HepG2 (cell line): ENCODE results near the gene MRPL48. TPM values are rescaled to one million over a fixed set of nuclear protein-coding genes. Genes with fewer than 3 reads are reported as not detected.

Experiments used
- ATAC-seq: fragments of 200-7000 bp; cut with Tn5 transposase; 3 replicates; pipeline ENCODE4 v1.9.1; 2020; ENCODE audit warnings: mild to moderate bottlenecking, moderate library complexity
- BruUV-seq: library from RNA; stranded (reverse); fragments of 400-500 nt; replicated peaks from 2 replicates; lab custom pipeline; 2021; lab: Mats Ljungman, UMichigan
- CTCF ChIA-PET: fragments of 300-600 bp; formaldehyde crosslinking; extraction: SDS; loops from one replicate; lab custom pipeline; 2021; ENCODE audit warnings: low total read pairs, inconsistent platforms, low intra/inter-chr PET ratio; lab: Yijun Ruan, JAX
- POLR2A ChIA-PET: fragments of 350-600 bp; sonication (Branson Sonifier 250); formaldehyde crosslinking; loops from one replicate; lab custom pipeline; 2020; ENCODE audit warnings: antibody characterized with exemption, inconsistent platforms; lab: Yijun Ruan, JAX
- DNase-seq: peaks from one replicate; pipeline ENCODE4 v3.0.0-alpha.2; 2015; ENCODE audit warnings: low spot score
- FAIRE-seq: peaks from 3 replicates; lab custom pipeline; 2011; peaks lifted over from hg19 to GRCh38; lab: Jason Lieb, UNC
- H2AFZ ChIP-seq: one replicate; pipeline ENCODE4 v1.6.1; 2011; ENCODE audit warnings: low read length, inconsistent platforms
- H3K27ac ChIP-seq: fragments of 300-600 bp; 3 replicates; pipeline ENCODE4 v1.8.0; 2011; ENCODE audit warnings: mixed run types, mild to moderate bottlenecking, mixed read lengths, low read length, inconsistent platforms; ENCODE audit not compliant: insufficient read depth; ENCODE audit errors: extremely low read length
- H3K27me3 ChIP-seq, 2 experiments: fragments of 200-600 bp in 1 of 2; 2 replicates in 1 of 2; 3 replicates in 1 of 2; pipeline versions ENCODE4 v1.6.0 to v1.8.0; 2011; ENCODE audit warnings: low read length in 2 of 2, mild to moderate bottlenecking in 2 of 2, moderate library complexity in 2 of 2, inconsistent platforms in 1 of 2; ENCODE audit not compliant: insufficient read depth in 2 of 2, control insufficient read depth in 1 of 2
- H3K36me3 ChIP-seq, 2 experiments: fragments of 200-600 bp in 1 of 2; replicated peaks in 1 of 2; 2 replicates in 1 of 2; 3 replicates in 1 of 2; pipeline versions ENCODE4 v1.5.1 to v1.8.0; 2011; ENCODE audit warnings: low read length in 2 of 2, inconsistent platforms in 1 of 2; ENCODE audit not compliant: insufficient read depth in 2 of 2, control insufficient read depth in 1 of 2
- H3K4me1 ChIP-seq: 2 replicates; pipeline ENCODE4 v1.5.1; 2012; ENCODE audit warnings: low read length, inconsistent platforms; ENCODE audit not compliant: insufficient read depth
- H3K4me2 ChIP-seq: 2 replicates; pipeline ENCODE4 v1.6.0; 2011; ENCODE audit warnings: low read depth, low read length, inconsistent platforms
- H3K4me3 ChIP-seq, 3 experiments: fragments of 200-600 bp in 1 of 3; sonication (generic), shearing (Covaris generic) in 1 of 3; replicated peaks in 1 of 3; 2 replicates each; pipeline ENCODE4 v1.5.1; 2011 to 2016; ENCODE audit warnings: low read length in 3 of 3, inconsistent platforms in 2 of 3, low read depth in 2 of 3, mild to moderate bottlenecking in 2 of 3, control low read depth in 1 of 3, mixed read lengths in 1 of 3; ENCODE audit not compliant: insufficient read depth in 1 of 3
- H3K79me2 ChIP-seq: one replicate; pipeline ENCODE4 v1.6.1; 2011; ENCODE audit warnings: low read length, inconsistent platforms; ENCODE audit not compliant: insufficient read depth
- H3K9ac ChIP-seq: 2 replicates; pipeline ENCODE4 v1.6.0; 2011; ENCODE audit warnings: mild to moderate bottlenecking, low read depth, low read length, inconsistent platforms; ENCODE audit not compliant: insufficient read depth
- H3K9me3 ChIP-seq: 2 replicates; pipeline ENCODE4 v1.5.1; 2012; ENCODE audit warnings: mild to moderate bottlenecking, low read length
- H4K20me1 ChIP-seq: 2 replicates; pipeline ENCODE4 v1.6.0; 2011; ENCODE audit warnings: inconsistent platforms, mild to moderate bottlenecking, low read length, moderate library complexity; ENCODE audit not compliant: insufficient read depth
- DPF2 ChIP-seq: sonication (generic); formaldehyde crosslinking; IDR thresholded peaks from 2 replicates; pipeline ENCODE4 v1.4.0; 2020; ENCODE audit warnings: mild to moderate bottlenecking, low read depth, missing genetic modification reagents, borderline replicate concordance
- NCOR1 ChIP-seq: fragments of 200-600 bp; sonication (generic); IDR thresholded peaks from 2 replicates; pipeline ENCODE4 v1.7.0; 2017; ENCODE audit warnings: antibody characterized with exemption, low read length, borderline replicate concordance
- SOX6 ChIP-seq, 2 experiments: fragments of 450-650 bp in 1 of 2; sonication (generic) in 1 of 2; formaldehyde crosslinking in 1 of 2; IDR thresholded peaks; 2 replicates each; pipeline versions ENCODE4 v1.4.0 to v1.6.1; 2017 to 2020; ENCODE audit warnings: antibody characterized with exemption in 1 of 2, mild to moderate bottlenecking in 1 of 2, missing genetic modification reagents in 1 of 2
- ZNF616 ChIP-seq: sonication (generic); formaldehyde crosslinking; IDR thresholded peaks from 2 replicates; pipeline ENCODE4 v1.5.0; 2020; ENCODE audit warnings: low read depth, mild to moderate bottlenecking, missing genetic modification reagents
- ZNF629 ChIP-seq: sonication (generic); formaldehyde crosslinking; conservative IDR thresholded peaks from 2 replicates; pipeline ENCODE4 v1.5.0; 2020; ENCODE audit warnings: missing genetic modification reagents
- WGBS: methylation state at CpG from one replicate; pipeline ENCODE4 v1.1.6; 2017; ENCODE audit warnings: low lambda C conversion rate; 5-methylcytosine and 5-hydroxymethylcytosine counted together
- in situ Hi-C: cut with HindIII; loops from 2 replicates; pipeline ENCODE4 v1.10.0; 2017; ENCODE audit warnings: low pct_unique_long_range_greater_than_20kb; ENCODE audit not compliant: extremely low pct_ligation_motif_present
- intact Hi-C: fragments of 100-400 bp; cut with micrococcal nuclease; formaldehyde crosslinking; loops from one replicate; pipeline ENCODE4 v1.10.0; 2022; ENCODE audit not compliant: unreplicated experiment
- polyA plus RNA-seq, 8 experiments: library from polyadenylated mRNA; depleted of rRNA in 3 of 8; stranded (reverse) in 7 of 8; unstranded in 1 of 8; fragments of >200 nt; fragmentation: Illumina TruSeq in 4 of 8; extraction: Trizol in 4 of 8; gene quantifications; 2 replicates each; pipeline versions ENCODE4 v1.2.1 to v1.2.3, GENCODE V29; 2011 to 2016; ENCODE audit warnings: low read depth in 4 of 8, missing spikeins in 1 of 8, mixed read lengths in 1 of 8; ENCODE audit not compliant: insufficient read depth in 1 of 8
- total RNA-seq, 5 experiments: library from RNA; depleted of rRNA; stranded (reverse); fragments of >200 nt; fragmentation: Illumina TruSeq; extraction: Trizol; gene quantifications; 2 replicates each; pipeline ENCODE4 v1.2.3, GENCODE V29; 2016; ENCODE audit warnings: low read depth in 1 of 5

MRPL48 gene
- total and polyA plus RNA-seq, 2 of the 13 experiments (the other 11 are each of a cell fraction or from before 2014, with no cell fraction given), result 61.2 to 67.9 TPM

DNA sequence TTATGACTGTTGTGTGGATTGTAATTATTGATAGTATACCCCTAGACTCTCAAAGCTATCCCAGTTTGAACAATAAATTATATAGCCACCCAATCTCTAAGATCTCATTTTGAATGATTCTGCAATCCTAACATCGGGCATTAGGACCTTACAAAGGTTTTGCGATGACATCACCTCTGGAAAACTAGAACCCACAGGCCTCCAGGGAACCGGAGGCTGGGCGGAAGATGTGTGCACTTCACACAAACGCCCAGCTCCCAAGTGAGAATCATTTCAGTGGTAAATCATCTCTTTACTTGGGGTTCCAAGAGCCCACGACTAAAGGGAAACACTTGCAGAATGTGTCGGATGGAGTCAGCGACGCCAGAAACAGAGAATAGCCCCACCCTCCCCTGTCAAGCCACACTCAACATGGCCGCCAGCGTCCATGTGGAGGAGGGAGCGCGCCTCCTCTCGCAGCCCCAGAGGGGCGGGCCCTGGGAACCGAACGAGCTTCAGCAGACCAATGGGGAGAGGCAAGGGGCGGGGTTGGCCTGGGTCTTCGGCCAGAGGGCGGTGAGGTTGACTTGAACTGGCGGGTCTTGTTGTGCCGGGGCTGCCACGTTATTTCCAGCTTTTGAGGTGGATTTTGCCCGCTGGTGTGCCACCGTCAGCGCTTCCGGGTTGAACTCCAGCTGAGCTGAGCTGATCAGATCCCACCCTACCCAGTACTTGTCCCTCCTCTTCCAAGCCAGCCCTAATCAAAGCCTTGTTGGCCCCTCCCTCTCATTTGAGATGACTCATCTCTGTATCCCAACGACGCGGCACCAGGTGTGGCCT lies 8.4 kb upstream of the MRPL48 start (continued):
- TF ChIP-seq ZNF616 (CRISPR knock-in tag), result no peak
- no peak for TF ChIP-seq DPF2 (CRISPR knock-in tag)
- no peak for TF ChIP-seq SOX6 (IDR thresholded peaks at IDR 0.05)
- peak; percentile 82 for TF ChIP-seq SOX6 (CRISPR knock-in tag; IDR thresholded peaks at IDR 0.05)

DNA sequence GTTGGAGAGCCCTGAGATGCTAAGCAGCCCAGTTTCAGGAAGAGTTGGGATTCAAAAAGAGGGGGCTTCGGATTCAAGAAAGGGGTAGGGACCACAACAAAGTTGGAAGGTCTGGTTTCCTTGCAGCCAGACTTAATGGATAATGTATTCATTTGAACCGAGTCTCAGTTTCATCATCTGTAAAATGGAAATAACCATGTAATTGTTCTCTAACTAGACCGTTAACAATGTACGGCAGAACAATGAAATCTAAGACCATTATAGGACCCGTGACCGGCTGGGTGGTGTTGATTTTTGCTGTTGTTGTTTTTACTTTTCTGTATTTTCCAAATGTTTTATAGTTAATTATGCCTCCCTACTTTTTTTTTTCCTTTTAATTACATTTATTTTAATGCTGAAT lies 6.4 kb upstream of the MRPL48 start:
- Histone ChIP-seq H3K4me3 (no peak overlapping the region), H3K9me3 (no peaks in the 10 kb centered on the region), H3K27ac (no peak overlapping the region), H4K20me1 (no peaks in the 10 kb centered on the region), H3K79me2 (no peaks in the 10 kb centered on the region), H2AFZ (no peak overlapping the region), H3K36me3 (no peaks in the 10 kb centered on the region)
- 93% methylated on average over 6 of the region's 6 CpGs for WGBS
- FAIRE-seq (no peak), DNase-seq (no peak)
- CTCF ChIA-PET, result no interaction called here
- intact Hi-C loops, result no loop called here
- peak; percentile 71 for TF ChIP-seq ZNF629
- no peak for TF ChIP-seq NCOR1
- TF ChIP-seq, all 625 proteins: peak for 1
- no peak for ATAC-seq
- in situ Hi-C loops, result no loop called here
- H3K27me3 ChIP-seq, result no peaks in the 10 kb centered on the region
- POLR2A ChIA-PET, result no interaction called here
- H3K9ac ChIP-seq, result no peak overlapping the region
- BruUV-seq, result no TSS peak
- H3K4me1 ChIP-seq, result peaks cover 48% of the 10 kb centered on the region
- no peak overlapping the region for H3K4me2 ChIP-seq
